DND-41 (cell line): Measurements from ENCODE around the gene XYLT1.

ENCODE experiments used
- ATAC-seq: fragments of 200-7000 bp; cut with Tn5 transposase; 3 replicates; pipeline ENCODE4 v1.9.1; 2021; ENCODE audit warnings: low read depth; ENCODE audit not compliant: insufficient read depth
- DNase-seq: peaks from one replicate; pipeline ENCODE4 v3.0.0-alpha.2; 2020
- H2AFZ ChIP-seq: 2 replicates; pipeline ENCODE4 v1.6.0; 2012; ENCODE audit warnings: low read depth, low read length
- H3K27ac ChIP-seq: 2 replicates; pipeline ENCODE4 v1.5.1; 2012; ENCODE audit warnings: low read length, inconsistent platforms
- H3K27me3 ChIP-seq: fragments of 200-600 bp; sonication (generic); 2 replicates; pipeline ENCODE4 v1.6.0; 2012; ENCODE audit warnings: low read length, mild to moderate bottlenecking, inconsistent platforms; ENCODE audit not compliant: insufficient read depth, poor library complexity
- H3K36me3 ChIP-seq: 2 replicates; pipeline ENCODE4 v1.5.1; 2012; ENCODE audit warnings: low read length, inconsistent platforms; ENCODE audit not compliant: insufficient read depth
- H3K4me1 ChIP-seq: 2 replicates; pipeline ENCODE4 v1.5.1; 2012; ENCODE audit warnings: mild to moderate bottlenecking, low read length; ENCODE audit not compliant: insufficient read depth
- H3K4me2 ChIP-seq: 2 replicates; pipeline ENCODE4 v1.6.0; 2012; ENCODE audit warnings: mild to moderate bottlenecking, moderate library complexity, low read length, inconsistent platforms; ENCODE audit not compliant: insufficient read depth
- H3K4me3 ChIP-seq, 2 experiments: fragments of 200-600 bp in 1 of 2; shearing (Covaris generic) in 1 of 2; 2 replicates each; pipeline ENCODE4 v1.5.1; 2012 to 2016; ENCODE audit warnings: inconsistent platforms in 2 of 2, low read length in 2 of 2, mild to moderate bottlenecking in 2 of 2, low read depth in 1 of 2, moderate library complexity in 1 of 2
- H3K79me2 ChIP-seq: 2 replicates; pipeline ENCODE4 v1.6.0; 2012; ENCODE audit warnings: low read length, inconsistent platforms; ENCODE audit not compliant: insufficient read depth
- H3K9ac ChIP-seq: 2 replicates; pipeline ENCODE4 v1.6.0; 2012; ENCODE audit warnings: low read depth, mild to moderate bottlenecking, inconsistent platforms, low read length, moderate library complexity
- H3K9me3 ChIP-seq: 2 replicates; pipeline ENCODE4 v1.5.1; 2012; ENCODE audit warnings: low read length, moderate library complexity, mild to moderate bottlenecking, inconsistent platforms; ENCODE audit not compliant: insufficient read depth, severe bottlenecking
- H4K20me1 ChIP-seq: 2 replicates; pipeline ENCODE4 v1.6.0; 2012; ENCODE audit warnings: low read length; ENCODE audit not compliant: insufficient read depth
- EZH2 ChIP-seq: IDR thresholded peaks from 3 replicates; pipeline ENCODE4 v1.6.1; 2012; ENCODE audit warnings: borderline replicate concordance, low read depth, mild to moderate bottlenecking, moderate library complexity, low read length, inconsistent platforms; ENCODE audit not compliant: severe bottlenecking
- TF ChIP-seq, protein P1 (sequence below): IDR thresholded peaks from 2 replicates; pipeline ENCODE4 v1.5.1; 2012; ENCODE audit warnings: borderline replicate concordance, low read length, moderate library complexity, mild to moderate bottlenecking; ENCODE audit not compliant: poor library complexity, severe bottlenecking; ENCODE audit errors: extremely low read depth

The XYLT1 gene

DNA sequence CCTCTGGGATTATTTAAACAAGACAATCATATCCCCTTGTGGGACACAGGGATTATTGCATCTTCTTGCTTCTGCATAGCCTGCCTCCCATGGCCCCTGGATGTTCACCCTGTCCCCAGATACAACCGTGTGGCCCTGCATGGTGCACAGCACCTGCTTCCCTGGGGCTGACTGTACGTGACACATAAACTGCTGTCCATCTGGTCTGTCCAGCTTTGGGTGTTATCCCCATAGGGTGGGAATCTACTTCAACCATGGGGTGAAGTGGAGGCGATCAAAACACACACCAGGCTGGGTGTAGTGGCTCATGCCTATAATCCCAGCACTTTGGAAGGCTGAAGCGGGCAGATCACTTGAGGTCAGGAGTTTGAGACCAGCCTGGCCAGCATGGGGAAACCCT is 138.8 kb downstream of the XYLT1 start:
- no peaks in the 10 kb centered on the region for H3K4me1 ChIP-seq
- no peak overlapping the region for H3K27ac ChIP-seq
- no peaks in the 10 kb centered on the region for H3K9me3 ChIP-seq
- DNase-seq (no peak), ATAC-seq (no peak)
- H3K79me2 ChIP-seq = no peaks in the 10 kb centered on the region
- no peak for TF ChIP-seq EZH2
- TF ChIP-seq, protein P1, sequence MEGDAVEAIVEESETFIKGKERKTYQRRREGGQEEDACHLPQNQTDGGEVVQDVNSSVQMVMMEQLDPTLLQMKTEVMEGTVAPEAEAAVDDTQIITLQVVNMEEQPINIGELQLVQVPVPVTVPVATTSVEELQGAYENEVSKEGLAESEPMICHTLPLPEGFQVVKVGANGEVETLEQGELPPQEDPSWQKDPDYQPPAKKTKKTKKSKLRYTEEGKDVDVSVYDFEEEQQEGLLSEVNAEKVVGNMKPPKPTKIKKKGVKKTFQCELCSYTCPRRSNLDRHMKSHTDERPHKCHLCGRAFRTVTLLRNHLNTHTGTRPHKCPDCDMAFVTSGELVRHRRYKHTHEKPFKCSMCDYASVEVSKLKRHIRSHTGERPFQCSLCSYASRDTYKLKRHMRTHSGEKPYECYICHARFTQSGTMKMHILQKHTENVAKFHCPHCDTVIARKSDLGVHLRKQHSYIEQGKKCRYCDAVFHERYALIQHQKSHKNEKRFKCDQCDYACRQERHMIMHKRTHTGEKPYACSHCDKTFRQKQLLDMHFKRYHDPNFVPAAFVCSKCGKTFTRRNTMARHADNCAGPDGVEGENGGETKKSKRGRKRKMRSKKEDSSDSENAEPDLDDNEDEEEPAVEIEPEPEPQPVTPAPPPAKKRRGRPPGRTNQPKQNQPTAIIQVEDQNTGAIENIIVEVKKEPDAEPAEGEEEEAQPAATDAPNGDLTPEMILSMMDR = no peak
- H3K27me3 ChIP-seq = no peaks in the 10 kb centered on the region
- no peak overlapping the region for H3K4me2 ChIP-seq
- no peak overlapping the region for H3K9ac ChIP-seq
- no peak overlapping the region for H3K4me3 ChIP-seq
- H4K20me1 ChIP-seq = no peaks in the 10 kb centered on the region
- H2AFZ ChIP-seq = no peak overlapping the region
- no peaks in the 10 kb centered on the region for H3K36me3 ChIP-seq

DNA sequence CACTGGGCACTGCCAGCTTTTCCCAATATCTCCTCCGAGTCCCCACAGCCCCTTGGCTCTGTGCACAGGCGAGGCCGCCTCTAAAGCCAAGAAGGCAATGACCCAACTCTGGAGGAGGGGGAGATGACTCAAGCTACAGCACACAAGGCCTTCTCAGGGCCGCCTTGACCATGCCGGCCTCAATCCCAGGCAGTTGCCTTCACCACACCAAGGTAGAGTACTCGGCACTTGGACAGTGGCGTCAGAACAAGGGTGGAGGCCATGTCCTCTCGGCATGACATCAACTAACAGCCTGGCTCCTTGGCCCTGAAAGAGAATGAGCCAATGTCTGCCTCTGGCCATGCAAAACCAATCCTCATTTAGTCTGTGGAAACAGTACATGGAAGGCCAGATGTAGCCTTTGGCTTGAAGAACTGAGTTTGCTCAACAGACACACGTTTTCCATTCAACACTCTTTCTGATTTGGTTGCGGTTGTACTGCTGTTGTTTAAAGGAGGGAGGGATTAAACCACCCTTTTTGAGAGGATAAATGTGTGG is 139.6 kb downstream of the XYLT1 start:
- Histone ChIP-seq H3K4me1 (no peaks in the 10 kb centered on the region), H3K9ac (no peak overlapping the region), H3K4me2 (no peak overlapping the region), H3K36me3 (no peaks in the 10 kb centered on the region), H4K20me1 (no peaks in the 10 kb centered on the region), H3K4me3 (no peak overlapping the region), H3K79me2 (no peaks in the 10 kb centered on the region), H3K9me3 (no peaks in the 10 kb centered on the region), H3K27me3 (no peaks in the 10 kb centered on the region), H2AFZ (no peak overlapping the region), H3K27ac (no peak overlapping the region)
- DNase-seq = no peak
- TF ChIP-seq EZH2 = no peak
- TF ChIP-seq, protein P1 = no peak
- ATAC-seq = no peak

DNA sequence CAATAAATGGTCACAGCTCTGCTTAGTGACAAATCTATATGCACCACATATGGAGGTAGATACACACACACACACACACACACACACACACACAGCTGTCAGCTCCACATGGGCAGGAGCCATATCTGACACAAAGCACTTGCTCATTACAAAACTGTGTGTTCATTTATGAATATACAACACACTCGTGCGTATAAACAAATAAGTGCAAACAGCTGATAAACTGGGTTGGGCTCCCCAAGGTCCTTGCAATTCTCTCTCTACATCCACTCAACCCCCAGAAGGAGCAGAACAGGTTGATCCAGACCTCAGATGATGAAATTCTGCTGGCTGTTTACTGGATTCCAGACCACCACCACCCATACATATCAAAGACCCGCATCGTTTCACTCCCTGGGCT is 140.7 kb downstream of the XYLT1 start:
- no peak overlapping the region for H3K27ac ChIP-seq
- H3K27me3 ChIP-seq = no peaks in the 10 kb centered on the region
- DNase-seq (no peak), ATAC-seq (no peak)
- H3K4me2 ChIP-seq = no peak overlapping the region
- H3K4me3 ChIP-seq = no peak overlapping the region
- TF ChIP-seq, protein P1 = no peak
- no peak for TF ChIP-seq EZH2
- H2AFZ ChIP-seq = no peak overlapping the region
- no peaks in the 10 kb centered on the region for H3K79me2 ChIP-seq
- H3K4me1 ChIP-seq = no peaks in the 10 kb centered on the region
- H3K9me3 ChIP-seq = no peaks in the 10 kb centered on the region
- no peaks in the 10 kb centered on the region for H3K36me3 ChIP-seq
- H4K20me1 ChIP-seq = no peaks in the 10 kb centered on the region
- H3K9ac ChIP-seq = no peak overlapping the region

DNA sequence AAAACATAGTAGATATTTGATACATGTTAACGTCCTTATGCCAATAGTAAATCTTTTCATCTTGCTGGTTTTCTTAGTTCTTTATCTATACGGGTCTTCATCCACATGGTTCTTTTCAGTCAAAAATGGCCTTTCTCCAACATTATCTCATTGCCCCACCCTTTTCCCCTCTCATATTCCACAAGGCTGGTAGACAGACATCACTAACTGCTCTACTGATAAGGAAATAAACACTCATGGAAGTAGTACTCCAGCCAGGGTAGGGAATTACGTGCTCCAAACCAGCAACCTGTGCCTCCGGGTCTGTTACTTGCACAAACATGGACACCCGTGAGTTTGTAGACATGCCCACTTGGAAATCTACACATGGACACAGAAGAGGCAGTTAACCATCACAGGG is 141.4 kb downstream of the XYLT1 start:
- no peaks in the 10 kb centered on the region for H3K27me3 ChIP-seq
- H3K79me2 ChIP-seq = no peaks in the 10 kb centered on the region
- no peaks in the 10 kb centered on the region for H4K20me1 ChIP-seq
- H3K36me3 ChIP-seq = no peaks in the 10 kb centered on the region
- no peaks in the 10 kb centered on the region for H3K9me3 ChIP-seq
- DNase-seq (no peak), ATAC-seq (no peak)
- no peak overlapping the region for H3K9ac ChIP-seq
- H3K4me3 ChIP-seq = no peak overlapping the region
- no peak overlapping the region for H2AFZ ChIP-seq
- H3K4me2 ChIP-seq = no peak overlapping the region
- no peaks in the 10 kb centered on the region for H3K4me1 ChIP-seq
- H3K27ac ChIP-seq = no peak overlapping the region
- TF ChIP-seq EZH2 = no peak
